RWPE2 (cell line): ENCODE measurements around the gene PBX1.

Experiments used
- ATAC-seq: fragments of 200-7000 bp; cut with Tn5 transposase; 3 replicates; pipeline ENCODE4 v1.9.1; 2021; ENCODE audit warnings: low read depth
- DNase-seq: peaks from one replicate; pipeline ENCODE4 v3.0.0-alpha.2; 2020; ENCODE audit warnings: low spot score
- H3K27ac ChIP-seq: fragments of 450-650 bp; 2 replicates; pipeline ENCODE4 v1.5.1; 2017; ENCODE audit warnings: mild to moderate bottlenecking; ENCODE audit not compliant: poor library complexity, severe bottlenecking
- H3K27me3 ChIP-seq: fragments of 250-450 bp; sonication (Bioruptor Pico); 2 replicates; pipeline ENCODE4 v1.5.1; 2021; ENCODE audit warnings: mild to moderate bottlenecking, moderate library complexity; ENCODE audit not compliant: insufficient read depth, poor library complexity, severe bottlenecking
- H3K36me3 ChIP-seq: fragments of 250-450 bp; sonication (Bioruptor Pico); 2 replicates; pipeline ENCODE4 v1.5.1; 2020; ENCODE audit warnings: low read depth, mild to moderate bottlenecking, moderate library complexity
- H3K4me1 ChIP-seq: fragments of 250-450 bp; sonication (Bioruptor Pico); 2 replicates; pipeline ENCODE4 v1.5.1; 2021; ENCODE audit warnings: mild to moderate bottlenecking, moderate library complexity; ENCODE audit not compliant: insufficient read depth, poor library complexity, severe bottlenecking
- H3K4me3 ChIP-seq: fragments of 250-450 bp; sonication (Bioruptor Pico); 2 replicates; pipeline ENCODE4 v1.5.1; 2021; ENCODE audit warnings: mild to moderate bottlenecking, moderate library complexity; ENCODE audit not compliant: severe bottlenecking
- H3K9me3 ChIP-seq: fragments of 250-450 bp; sonication (Bioruptor Pico); 2 replicates; pipeline ENCODE4 v1.5.1; 2021; ENCODE audit warnings: mild to moderate bottlenecking, moderate library complexity; ENCODE audit not compliant: severe bottlenecking
- CTCF ChIP-seq: fragments of 450-650 bp; IDR thresholded peaks from one replicate; pipeline ENCODE4 v1.5.1; 2017; ENCODE audit warnings: mild to moderate bottlenecking, moderate library complexity; ENCODE audit not compliant: poor library complexity, severe bottlenecking

PBX1 gene

GRCh38 chr1:164675342-164675904, 116.4 kb downstream of the PBX1 start:
- no peak overlapping the region for H3K27ac ChIP-seq
- no peak for DNase-seq
- no peak overlapping the region for H3K4me3 ChIP-seq

GRCh38 chr1:164678136-164678700, 119.2 kb downstream of the PBX1 start:
- ATAC-seq (no peak), DNase-seq (no peak)
- Histone ChIP-seq H3K27me3 (no peaks in the 10 kb centered on the region), H3K27ac (no peak overlapping the region), H3K4me1 (peaks cover 5% of the 10 kb centered on the region), H3K36me3 (no peaks in the 10 kb centered on the region), H3K4me3 (no peak overlapping the region), H3K9me3 (no peaks in the 10 kb centered on the region)
- TF ChIP-seq CTCF: no peak

More at GRCh38 chr1:164675342-164675904, 116.4 kb downstream of the PBX1 start:
- Histone ChIP-seq H3K36me3 (no peaks in the 10 kb centered on the region), H3K4me1 (no peaks in the 10 kb centered on the region), H3K27me3 (no peaks in the 10 kb centered on the region), H3K9me3 (no peaks in the 10 kb centered on the region)
- TF ChIP-seq CTCF: no peak
- ATAC-seq: peak; percentile 97

- Histone ChIP-seq H3K9me3 (no peaks in the 10 kb centered on the region), H3K27ac (no peak overlapping the region), H3K27me3 (no peaks in the 10 kb centered on the region), H3K36me3 (no peaks in the 10 kb centered on the region), H3K4me1 (peaks cover 16% of the 10 kb centered on the region), H3K4me3 (no peak overlapping the region)
- ATAC-seq: no peak
- no peak for DNase-seq
- TF ChIP-seq CTCF: no peak
Observed at GRCh38 chr1:164682570-164682969, 123.6 kb downstream of the PBX1 start.

GRCh38 chr1:164683235-164683634, 124.3 kb downstream of the PBX1 start:
- DNase-seq (no peak), ATAC-seq (peak; percentile 84)
- no peaks in the 10 kb centered on the region for H3K27me3 ChIP-seq
- H3K9me3 ChIP-seq: no peaks in the 10 kb centered on the region
- no peak overlapping the region for H3K4me3 ChIP-seq
- no peak for TF ChIP-seq CTCF
- no peaks in the 10 kb centered on the region for H3K36me3 ChIP-seq
- H3K27ac ChIP-seq: no peak overlapping the region
- peaks cover 16% of the 10 kb centered on the region for H3K4me1 ChIP-seq
